ENCODE data around the gene SLC22A17.
"Not testable (repeated sequence)": the region's sequence is repeated elsewhere in the genome, so short reads cannot be mapped to it uniquely, and the experiment has no call there.

Gene SLC22A17

GRCh38 chr14:23389396-23389795 is 36.7 kb upstream of the SLC22A17 start:
- no peaks in the 10 kb centered on the region for H3K36me3 ChIP-seq (ENCODE audit: control insufficient read depth, insufficient read depth, low read length)
- WGBS, 2 experiments (ENCODE audit: insufficient coverage in 2 of 2): 86 to 92% methylated on average over 8 to 9 of the region's 12 CpGs
- no peak overlapping the region for H3K4me3 ChIP-seq (ENCODE audit: extremely low read depth, insufficient read depth, low read length, poor library complexity, severe bottlenecking)
- H3K27ac ChIP-seq (ENCODE audit: low read depth, low read length, severe bottlenecking): no peak overlapping the region
- no peaks in the 10 kb centered on the region for H3K4me1 ChIP-seq (ENCODE audit: control insufficient read depth, insufficient read depth, low read length, poor library complexity, severe bottlenecking)
- no peaks in the 10 kb centered on the region for H3K9me3 ChIP-seq (ENCODE audit: control insufficient read depth, low read length)

- H3K36me3 ChIP-seq (ENCODE audit: control insufficient read depth, insufficient read depth, low read length): no peaks in the 10 kb centered on the region
- no peak overlapping the region for H3K27ac ChIP-seq (ENCODE audit: low read depth, low read length, severe bottlenecking)
- 60 to 78% methylated on average over 1 to 2 of the region's 8 CpGs for WGBS, 2 experiments (ENCODE audit: insufficient coverage in 2 of 2)
- H3K4me1 ChIP-seq (ENCODE audit: control insufficient read depth, insufficient read depth, low read length, poor library complexity, severe bottlenecking): no peaks in the 10 kb centered on the region
- no peaks in the 10 kb centered on the region for H3K9me3 ChIP-seq (ENCODE audit: control insufficient read depth, low read length)
- H3K4me3 ChIP-seq (ENCODE audit: extremely low read depth, insufficient read depth, low read length, poor library complexity, severe bottlenecking): no peak overlapping the region
Measured at GRCh38 chr14:23388996-23389395, 36.3 kb upstream of the SLC22A17 start.

- Histone ChIP-seq H3K27ac (ENCODE audit: low read depth, low read length, severe bottlenecking) (no peak overlapping the region), H3K4me1 (ENCODE audit: control insufficient read depth, insufficient read depth, low read length, poor library complexity, severe bottlenecking) (no peaks in the 10 kb centered on the region), H3K36me3 (ENCODE audit: control insufficient read depth, insufficient read depth, low read length) (no peaks in the 10 kb centered on the region), H3K4me3 (ENCODE audit: extremely low read depth, insufficient read depth, low read length, poor library complexity, severe bottlenecking) (no peak overlapping the region), H3K9me3 (ENCODE audit: control insufficient read depth, low read length) (no peaks in the 10 kb centered on the region)
- WGBS, 2 experiments (ENCODE audit: insufficient coverage in 2 of 2): 94 to 96% methylated on average over 20 to 22 of the region's 26 CpGs
Measured at GRCh38 chr14:23387916-23388882, 35.5 kb upstream of the SLC22A17 start.

- 100% methylated on average over 1 of the region's 1 CpG; no CpG with 5 or more reads in 1 of the 2 experiments for WGBS, 2 experiments (ENCODE audit: insufficient coverage in 2 of 2)
- Histone ChIP-seq H3K27ac (ENCODE audit: low read depth, low read length, severe bottlenecking) (no peak overlapping the region), H3K4me1 (ENCODE audit: control insufficient read depth, insufficient read depth, low read length, poor library complexity, severe bottlenecking) (no peaks in the 10 kb centered on the region), H3K9me3 (ENCODE audit: control insufficient read depth, low read length) (no peaks in the 10 kb centered on the region), H3K4me3 (ENCODE audit: extremely low read depth, insufficient read depth, low read length, poor library complexity, severe bottlenecking) (no peak overlapping the region), H3K36me3 (ENCODE audit: control insufficient read depth, insufficient read depth, low read length) (no peaks in the 10 kb centered on the region)
Measured at GRCh38 chr14:23386999-23387398, 34.3 kb upstream of the SLC22A17 start.

- not testable (repeated sequence) for H3K4me3 ChIP-seq (ENCODE audit: extremely low read depth, insufficient read depth, low read length, poor library complexity, severe bottlenecking); H3K36me3 ChIP-seq (ENCODE audit: control insufficient read depth, insufficient read depth, low read length); H3K4me1 ChIP-seq (ENCODE audit: control insufficient read depth, insufficient read depth, low read length, poor library complexity, severe bottlenecking); H3K27ac ChIP-seq (ENCODE audit: low read depth, low read length, severe bottlenecking); H3K9me3 ChIP-seq (ENCODE audit: control insufficient read depth, low read length)
- 92 to 98% methylated on average over 5 to 9 of the region's 17 CpGs for whole genome bisulfite sequencing, 2 experiments (ENCODE audit: insufficient coverage in 2 of 2)
Measured at GRCh38 chr14:23386266-23386657, 33.6 kb upstream of the SLC22A17 start.

GRCh38 chr14:23385642-23386265 is 33.1 kb upstream of the SLC22A17 start:
- WGBS, 2 experiments (ENCODE audit: insufficient coverage in 2 of 2): 92 to 94% methylated on average over 12 to 18 of the region's 18 CpGs

GRCh38 chr14:23385244-23385641 is 32.6 kb upstream of the SLC22A17 start:
- Histone ChIP-seq H3K36me3 (ENCODE audit: control insufficient read depth, insufficient read depth, low read length) (no peaks in the 10 kb centered on the region), H3K9me3 (ENCODE audit: control insufficient read depth, low read length) (no peaks in the 10 kb centered on the region), H3K4me1 (ENCODE audit: control insufficient read depth, insufficient read depth, low read length, poor library complexity, severe bottlenecking) (no peaks in the 10 kb centered on the region), H3K4me3 (ENCODE audit: extremely low read depth, insufficient read depth, low read length, poor library complexity, severe bottlenecking) (no peak overlapping the region), H3K27ac (ENCODE audit: low read depth, low read length, severe bottlenecking) (no peak overlapping the region)
- WGBS, 2 experiments (ENCODE audit: insufficient coverage in 2 of 2): 100% methylated on average over 1 of the region's 2 CpGs

More at GRCh38 chr14:23385642-23386265, 33.1 kb upstream of the SLC22A17 start:
- no peaks in the 10 kb centered on the region for H3K4me1 ChIP-seq (ENCODE audit: control insufficient read depth, insufficient read depth, low read length, poor library complexity, severe bottlenecking)
- no peaks in the 10 kb centered on the region for H3K9me3 ChIP-seq (ENCODE audit: control insufficient read depth, low read length)
- no peak overlapping the region for H3K27ac ChIP-seq (ENCODE audit: low read depth, low read length, severe bottlenecking)
- no peak overlapping the region for H3K4me3 ChIP-seq (ENCODE audit: extremely low read depth, insufficient read depth, low read length, poor library complexity, severe bottlenecking)
- no peaks in the 10 kb centered on the region for H3K36me3 ChIP-seq (ENCODE audit: control insufficient read depth, insufficient read depth, low read length)

GRCh38 chr14:23384364-23385080 is 31.8 kb upstream of the SLC22A17 start:
- Histone ChIP-seq H3K36me3 (ENCODE audit: control insufficient read depth, insufficient read depth, low read length) (no peaks in the 10 kb centered on the region), H3K4me1 (ENCODE audit: control insufficient read depth, insufficient read depth, low read length, poor library complexity, severe bottlenecking) (no peaks in the 10 kb centered on the region), H3K27ac (ENCODE audit: low read depth, low read length, severe bottlenecking) (no peak overlapping the region), H3K4me3 (ENCODE audit: extremely low read depth, insufficient read depth, low read length, poor library complexity, severe bottlenecking) (no peak overlapping the region), H3K9me3 (ENCODE audit: control insufficient read depth, low read length) (no peaks in the 10 kb centered on the region)
- 89 to 93% methylated on average over 24 to 27 of the region's 29 CpGs for WGBS, 2 experiments (ENCODE audit: insufficient coverage in 2 of 2)

- no peak overlapping the region for H3K27ac ChIP-seq (ENCODE audit: low read depth, low read length, severe bottlenecking)
- WGBS, 2 experiments (ENCODE audit: insufficient coverage in 2 of 2): 93% methylated on average over 3 of the region's 10 CpGs
Measured at GRCh38 chr14:23382731-23383440, 30.2 kb upstream of the SLC22A17 start.

GRCh38 chr14:23382276-23382675 is 29.6 kb upstream of the SLC22A17 start:
- Histone ChIP-seq H3K4me1 (ENCODE audit: control insufficient read depth, insufficient read depth, low read length, poor library complexity, severe bottlenecking) (no peaks in the 10 kb centered on the region), H3K4me3 (ENCODE audit: extremely low read depth, insufficient read depth, low read length, poor library complexity, severe bottlenecking) (no peak overlapping the region), H3K36me3 (ENCODE audit: control insufficient read depth, insufficient read depth, low read length) (no peaks in the 10 kb centered on the region), H3K27ac (ENCODE audit: low read depth, low read length, severe bottlenecking) (no peak overlapping the region), H3K9me3 (ENCODE audit: control insufficient read depth, low read length) (no peaks in the 10 kb centered on the region)
- 91 to 97% methylated on average over 3 to 5 of the region's 6 CpGs for WGBS, 2 experiments (ENCODE audit: insufficient coverage in 2 of 2)

More at GRCh38 chr14:23382731-23383440, 30.2 kb upstream of the SLC22A17 start:
- no peaks in the 10 kb centered on the region for H3K9me3 ChIP-seq (ENCODE audit: control insufficient read depth, low read length)
- H3K36me3 ChIP-seq (ENCODE audit: control insufficient read depth, insufficient read depth, low read length): no peaks in the 10 kb centered on the region
- no peak overlapping the region for H3K4me3 ChIP-seq (ENCODE audit: extremely low read depth, insufficient read depth, low read length, poor library complexity, severe bottlenecking)
- no peaks in the 10 kb centered on the region for H3K4me1 ChIP-seq (ENCODE audit: control insufficient read depth, insufficient read depth, low read length, poor library complexity, severe bottlenecking)

Data from mesodermal cell (in vitro differentiated cells).